HepG2 (cell line): ENCODE data around the gene CBX2. TPM values are rescaled to one million over a fixed set of nuclear protein-coding genes. Genes with fewer than 3 reads are reported as not detected.

Source experiments
- AHR ChIP-seq: IDR thresholded peaks from 2 replicates; pipeline ENCODE4 v1.6.1; 2018; ENCODE audit warnings: missing genetic modification reagents, missing compliant biosample characterization
- EEA1 ChIP-seq: sonication (generic); formaldehyde crosslinking; IDR thresholded peaks from 2 replicates; pipeline ENCODE4 v1.5.1; 2020; ENCODE audit warnings: mild to moderate bottlenecking, missing genetic modification reagents, borderline replicate concordance
- ELF1 ChIP-seq: sonication (generic); formaldehyde crosslinking; IDR thresholded peaks from 2 replicates; pipeline ENCODE4 v1.4.0; 2020; ENCODE audit warnings: missing genetic modification reagents
- ERF ChIP-seq: IDR thresholded peaks from 2 replicates; pipeline ENCODE4 v1.6.1; 2018; ENCODE audit warnings: missing biosample characterization, missing genetic modification reagents
- HDAC1 ChIP-seq: sonication (generic); formaldehyde crosslinking; IDR thresholded peaks from 2 replicates; pipeline ENCODE4 v1.5.1; 2020; ENCODE audit warnings: mild to moderate bottlenecking, missing genetic modification reagents
- KDM4B ChIP-seq: sonication (generic); formaldehyde crosslinking; IDR thresholded peaks from 2 replicates; pipeline ENCODE4 v1.4.0; 2020; ENCODE audit warnings: missing genetic modification reagents
- MEIS1 ChIP-seq: sonication (generic); formaldehyde crosslinking; IDR thresholded peaks from 2 replicates; pipeline ENCODE4 v1.9.0; 2021; ENCODE audit warnings: mild to moderate bottlenecking, missing genetic modification reagents, moderate library complexity, borderline replicate concordance
- NFE2L2 ChIP-seq: fragments of 150-350 bp; IDR thresholded peaks from 2 replicates; pipeline ENCODE4 v1.6.1; 2014; ENCODE audit warnings: low read length
- PHF21A ChIP-seq: sonication (generic); formaldehyde crosslinking; IDR thresholded peaks from 2 replicates; pipeline ENCODE4 v1.5.0; 2020; ENCODE audit warnings: mild to moderate bottlenecking, missing genetic modification reagents
- TARDBP ChIP-seq: sonication (generic); formaldehyde crosslinking; IDR thresholded peaks from 2 replicates; pipeline ENCODE4 v1.8.0; 2022; ENCODE audit warnings: mild to moderate bottlenecking, missing genetic modification reagents
- TGIF2 ChIP-seq: IDR thresholded peaks from 2 replicates; pipeline ENCODE4 v1.6.1; 2016; ENCODE audit warnings: control low read depth, missing compliant biosample characterization
- YEATS4 ChIP-seq: sonication (generic); formaldehyde crosslinking; IDR thresholded peaks from 2 replicates; pipeline ENCODE4 v1.4.0; 2020; ENCODE audit warnings: missing genetic modification reagents, borderline replicate concordance
- ZC3H13 ChIP-seq: sonication (generic); formaldehyde crosslinking; IDR thresholded peaks from 2 replicates; pipeline ENCODE4 v1.8.1; 2023; ENCODE audit warnings: mild to moderate bottlenecking, missing genetic modification reagents, moderate library complexity
- ZNF337 ChIP-seq: sonication (generic); formaldehyde crosslinking; IDR thresholded peaks from 2 replicates; pipeline ENCODE4 v1.5.1; 2020; ENCODE audit warnings: missing genetic modification reagents, low read depth, mild to moderate bottlenecking, borderline replicate concordance
- ZNF546 ChIP-seq: sonication (generic); formaldehyde crosslinking; conservative IDR thresholded peaks from 2 replicates; pipeline ENCODE4 v1.8.1; 2023; ENCODE audit warnings: mild to moderate bottlenecking, missing genetic modification reagents
- ZNF605 ChIP-seq: sonication (generic); formaldehyde crosslinking; IDR thresholded peaks from 2 replicates; pipeline ENCODE4 v1.8.0; 2022; ENCODE audit warnings: mild to moderate bottlenecking, missing genetic modification reagents
- polyA plus RNA-seq, 8 experiments: library from polyadenylated mRNA; depleted of rRNA in 3 of 8; stranded (reverse) in 7 of 8; unstranded in 1 of 8; fragments of >200 nt; fragmentation: Illumina TruSeq in 4 of 8; extraction: Trizol in 4 of 8; gene quantifications; 2 replicates each; pipeline versions ENCODE4 v1.2.1 to v1.2.3, GENCODE V29; 2011 to 2016; ENCODE audit warnings: low read depth in 4 of 8, missing spikeins in 1 of 8, mixed read lengths in 1 of 8; ENCODE audit not compliant: insufficient read depth in 1 of 8
- total RNA-seq, 5 experiments: library from RNA; depleted of rRNA; stranded (reverse); fragments of >200 nt; fragmentation: Illumina TruSeq; extraction: Trizol; gene quantifications; 2 replicates each; pipeline ENCODE4 v1.2.3, GENCODE V29; 2016; ENCODE audit warnings: low read depth in 1 of 5
- TF ChIP-seq, protein P1 (sequence below): IDR thresholded peaks from 2 replicates; pipeline ENCODE4 v1.6.1; 2016; ENCODE audit warnings: missing compliant biosample characterization, missing genetic modification reagents, borderline replicate concordance
- TF ChIP-seq, protein P2 (sequence below): fragments of 450-650 bp; IDR thresholded peaks from 2 replicates; pipeline ENCODE4 v1.6.1; 2016
- TF ChIP-seq, protein P3 (sequence below): sonication (generic); formaldehyde crosslinking; IDR thresholded peaks from 2 replicates; pipeline ENCODE4 v1.9.0; 2021; ENCODE audit warnings: missing genetic modification reagents, borderline replicate concordance
- TF ChIP-seq, protein P4 (sequence below): sonication (generic); formaldehyde crosslinking; IDR thresholded peaks from 2 replicates; pipeline ENCODE4 v1.4.0; 2020; ENCODE audit warnings: missing genetic modification reagents
- TF ChIP-seq, protein P5 (sequence below): sonication (generic); formaldehyde crosslinking; IDR thresholded peaks from 2 replicates; pipeline ENCODE4 v1.4.0; 2020; ENCODE audit warnings: missing genetic modification reagents

Gene CBX2
- total and polyA plus RNA-seq, 2 of the 13 experiments (the other 11 are each of a cell fraction or from before 2014, with no cell fraction given): 14.5 to 31.1 TPM

DNA sequence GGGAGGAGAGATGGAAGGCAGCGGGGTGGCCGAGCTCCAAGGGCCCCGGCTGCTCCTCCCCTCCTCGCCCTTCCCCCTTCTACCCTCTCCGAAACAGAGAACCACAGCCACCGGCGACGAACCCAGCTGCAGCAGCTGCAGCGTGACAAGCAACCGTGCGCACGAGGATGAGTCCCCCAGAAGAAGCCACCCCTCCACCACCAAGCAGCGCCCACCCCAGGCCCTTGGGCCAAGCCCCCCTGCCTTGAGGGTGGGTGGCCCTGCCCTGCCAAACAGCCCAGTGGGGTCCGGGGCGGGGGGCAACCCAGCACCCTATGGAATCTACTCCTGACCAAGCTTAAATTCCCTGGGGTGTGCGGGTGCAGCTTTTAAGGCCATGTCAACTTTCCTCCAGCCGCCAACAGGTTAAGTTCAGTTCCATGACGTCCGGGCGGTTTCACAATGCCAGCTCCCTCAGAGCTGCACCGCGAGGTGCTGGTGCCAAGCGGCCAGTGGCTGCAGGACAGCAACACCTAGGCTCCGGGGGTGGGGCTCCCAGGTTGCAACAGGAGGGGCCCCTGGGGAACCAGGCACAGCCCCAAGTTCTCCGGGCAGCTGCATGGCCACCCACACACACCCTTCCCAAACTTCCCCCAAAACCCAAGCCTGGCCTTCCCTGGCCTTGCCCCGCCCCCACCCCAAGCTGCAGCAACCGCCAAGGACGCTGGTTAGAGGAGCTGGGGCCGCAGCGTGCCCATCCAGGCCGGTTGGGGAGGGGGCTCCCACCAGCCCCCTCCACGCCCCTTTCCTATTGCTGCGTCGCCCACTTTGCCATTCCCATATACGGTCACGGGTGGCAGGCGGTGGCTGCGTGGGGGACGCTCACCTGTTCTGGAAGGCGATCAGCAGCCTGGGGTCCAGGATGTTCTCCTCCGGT lies 59.3 kb downstream of the CBX2 start (continued):
- TF ChIP-seq, protein P1, sequence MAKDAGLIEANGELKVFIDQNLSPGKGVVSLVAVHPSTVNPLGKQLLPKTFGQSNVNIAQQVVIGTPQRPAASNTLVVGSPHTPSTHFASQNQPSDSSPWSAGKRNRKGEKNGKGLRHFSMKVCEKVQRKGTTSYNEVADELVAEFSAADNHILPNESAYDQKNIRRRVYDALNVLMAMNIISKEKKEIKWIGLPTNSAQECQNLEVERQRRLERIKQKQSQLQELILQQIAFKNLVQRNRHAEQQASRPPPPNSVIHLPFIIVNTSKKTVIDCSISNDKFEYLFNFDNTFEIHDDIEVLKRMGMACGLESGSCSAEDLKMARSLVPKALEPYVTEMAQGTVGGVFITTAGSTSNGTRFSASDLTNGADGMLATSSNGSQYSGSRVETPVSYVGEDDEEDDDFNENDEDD (CRISPR knock-in tag): no peak
- TF ChIP-seq, protein P2, sequence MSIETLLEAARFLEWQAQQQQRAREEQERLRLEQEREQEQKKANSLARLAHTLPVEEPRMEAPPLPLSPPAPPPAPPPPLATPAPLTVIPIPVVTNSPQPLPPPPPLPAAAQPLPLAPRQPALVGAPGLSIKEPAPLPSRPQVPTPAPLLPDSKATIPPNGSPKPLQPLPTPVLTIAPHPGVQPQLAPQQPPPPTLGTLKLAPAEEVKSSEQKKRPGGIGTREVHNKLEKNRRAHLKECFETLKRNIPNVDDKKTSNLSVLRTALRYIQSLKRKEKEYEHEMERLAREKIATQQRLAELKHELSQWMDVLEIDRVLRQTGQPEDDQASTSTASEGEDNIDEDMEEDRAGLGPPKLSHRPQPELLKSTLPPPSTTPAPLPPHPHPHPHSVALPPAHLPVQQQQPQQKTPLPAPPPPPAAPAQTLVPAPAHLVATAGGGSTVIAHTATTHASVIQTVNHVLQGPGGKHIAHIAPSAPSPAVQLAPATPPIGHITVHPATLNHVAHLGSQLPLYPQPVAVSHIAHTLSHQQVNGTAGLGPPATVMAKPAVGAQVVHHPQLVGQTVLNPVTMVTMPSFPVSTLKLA: no peak
- peak; percentile 20; the same call in 1 of the 2 replicates for TF ChIP-seq ELF1 (CRISPR knock-in tag)
- peak; percentile 25; the same call in 1 of the 2 replicates for TF ChIP-seq MEIS1 (CRISPR knock-in tag)
- no peak for TF ChIP-seq ZNF546 (CRISPR knock-in tag)
- peak; percentile 46; the same call in 1 of the 2 replicates for TF ChIP-seq ZC3H13 (CRISPR knock-in tag)
- peak; percentile 89 for TF ChIP-seq TGIF2
- no peak for TF ChIP-seq KDM4B (CRISPR knock-in tag)
- no peak for TF ChIP-seq NFE2L2
- TF ChIP-seq TARDBP (CRISPR knock-in tag): peak; percentile 59; the same call in 1 of the 2 replicates
- TF ChIP-seq, protein P3, sequence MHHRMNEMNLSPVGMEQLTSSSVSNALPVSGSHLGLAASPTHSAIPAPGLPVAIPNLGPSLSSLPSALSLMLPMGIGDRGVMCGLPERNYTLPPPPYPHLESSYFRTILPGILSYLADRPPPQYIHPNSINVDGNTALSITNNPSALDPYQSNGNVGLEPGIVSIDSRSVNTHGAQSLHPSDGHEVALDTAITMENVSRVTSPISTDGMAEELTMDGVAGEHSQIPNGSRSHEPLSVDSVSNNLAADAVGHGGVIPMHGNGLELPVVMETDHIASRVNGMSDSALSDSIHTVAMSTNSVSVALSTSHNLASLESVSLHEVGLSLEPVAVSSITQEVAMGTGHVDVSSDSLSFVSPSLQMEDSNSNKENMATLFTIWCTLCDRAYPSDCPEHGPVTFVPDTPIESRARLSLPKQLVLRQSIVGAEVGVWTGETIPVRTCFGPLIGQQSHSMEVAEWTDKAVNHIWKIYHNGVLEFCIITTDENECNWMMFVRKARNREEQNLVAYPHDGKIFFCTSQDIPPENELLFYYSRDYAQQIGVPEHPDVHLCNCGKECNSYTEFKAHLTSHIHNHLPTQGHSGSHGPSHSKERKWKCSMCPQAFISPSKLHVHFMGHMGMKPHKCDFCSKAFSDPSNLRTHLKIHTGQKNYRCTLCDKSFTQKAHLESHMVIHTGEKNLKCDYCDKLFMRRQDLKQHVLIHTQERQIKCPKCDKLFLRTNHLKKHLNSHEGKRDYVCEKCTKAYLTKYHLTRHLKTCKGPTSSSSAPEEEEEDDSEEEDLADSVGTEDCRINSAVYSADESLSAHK (CRISPR knock-in tag): no peak
- peak; percentile 24; the same call in 1 of the 2 replicates for TF ChIP-seq ZNF337 (CRISPR knock-in tag)
- TF ChIP-seq PHF21A (CRISPR knock-in tag): peak; percentile 48; the same call in 1 of the 2 replicates
- TF ChIP-seq AHR (CRISPR knock-in tag): 0 out of 2 replicates have a peak, but pooled peaks have one; percentile 11
- TF ChIP-seq HDAC1: peak; percentile 85
- TF ChIP-seq EEA1 (CRISPR knock-in tag): no peak
- TF ChIP-seq, protein P4, sequence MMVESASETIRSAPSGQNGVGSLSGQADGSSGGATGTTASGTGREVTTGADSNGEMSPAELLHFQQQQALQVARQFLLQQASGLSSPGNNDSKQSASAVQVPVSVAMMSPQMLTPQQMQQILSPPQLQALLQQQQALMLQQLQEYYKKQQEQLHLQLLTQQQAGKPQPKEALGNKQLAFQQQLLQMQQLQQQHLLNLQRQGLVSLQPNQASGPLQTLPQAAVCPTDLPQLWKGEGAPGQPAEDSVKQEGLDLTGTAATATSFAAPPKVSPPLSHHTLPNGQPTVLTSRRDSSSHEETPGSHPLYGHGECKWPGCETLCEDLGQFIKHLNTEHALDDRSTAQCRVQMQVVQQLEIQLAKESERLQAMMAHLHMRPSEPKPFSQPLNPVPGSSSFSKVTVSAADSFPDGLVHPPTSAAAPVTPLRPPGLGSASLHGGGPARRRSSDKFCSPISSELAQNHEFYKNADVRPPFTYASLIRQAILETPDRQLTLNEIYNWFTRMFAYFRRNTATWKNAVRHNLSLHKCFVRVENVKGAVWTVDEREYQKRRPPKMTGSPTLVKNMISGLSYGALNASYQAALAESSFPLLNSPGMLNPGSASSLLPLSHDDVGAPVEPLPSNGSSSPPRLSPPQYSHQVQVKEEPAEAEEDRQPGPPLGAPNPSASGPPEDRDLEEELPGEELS (CRISPR knock-in tag): peak; percentile 26; the same call in 1 of the 2 replicates
- peak; percentile 46; the same call in 1 of the 2 replicates for TF ChIP-seq YEATS4 (CRISPR knock-in tag)
- TF ChIP-seq, protein P5, sequence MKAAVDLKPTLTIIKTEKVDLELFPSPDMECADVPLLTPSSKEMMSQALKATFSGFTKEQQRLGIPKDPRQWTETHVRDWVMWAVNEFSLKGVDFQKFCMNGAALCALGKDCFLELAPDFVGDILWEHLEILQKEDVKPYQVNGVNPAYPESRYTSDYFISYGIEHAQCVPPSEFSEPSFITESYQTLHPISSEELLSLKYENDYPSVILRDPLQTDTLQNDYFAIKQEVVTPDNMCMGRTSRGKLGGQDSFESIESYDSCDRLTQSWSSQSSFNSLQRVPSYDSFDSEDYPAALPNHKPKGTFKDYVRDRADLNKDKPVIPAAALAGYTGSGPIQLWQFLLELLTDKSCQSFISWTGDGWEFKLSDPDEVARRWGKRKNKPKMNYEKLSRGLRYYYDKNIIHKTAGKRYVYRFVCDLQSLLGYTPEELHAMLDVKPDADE (CRISPR knock-in tag): no peak
- TF ChIP-seq ERF (CRISPR knock-in tag): no peak
- no peak for TF ChIP-seq ZNF605 (CRISPR knock-in tag)
